Type B pancreatic cell (in vitro differentiated cells): ENCODE measurements around the gene PITRM1. TPM values are rescaled to one million over a fixed set of nuclear protein-coding genes. Genes with fewer than 3 reads are reported as not detected.
"Not testable (repeated sequence)": the region's sequence is repeated elsewhere in the genome, so short reads cannot be mapped to it uniquely, and the experiment has no call there.

Experiments
- DNase-seq: peaks from one replicate; pipeline ENCODE4 v3.0.0; 2021; ENCODE audit warnings: mixed read lengths; ENCODE audit not compliant: unreplicated experiment; ENCODE audit errors: extremely low spot score
- H3K27ac Mint-ChIP-seq: 2 replicates; pipeline ENCODE4 v1.8.0; 2021; ENCODE audit warnings: mild to moderate bottlenecking, mixed read lengths
- H3K27me3 Mint-ChIP-seq: 2 replicates; pipeline ENCODE4 v1.8.0; 2021; ENCODE audit warnings: mixed read lengths
- H3K36me3 Mint-ChIP-seq: 2 replicates; pipeline ENCODE4 v1.8.0; 2021; ENCODE audit warnings: mixed read lengths
- H3K4me1 Mint-ChIP-seq: one replicate; pipeline ENCODE4 v1.8.0; 2021; ENCODE audit warnings: mixed read lengths; ENCODE audit not compliant: unreplicated experiment
- H3K4me3 Mint-ChIP-seq: 2 replicates; pipeline ENCODE4 v1.8.0; 2021; ENCODE audit warnings: mild to moderate bottlenecking, mixed read lengths
- H3K9me3 Mint-ChIP-seq: 2 replicates; pipeline ENCODE4 v1.8.0; 2021; ENCODE audit warnings: mixed read lengths
- CTCF ChIP-seq: fragments of 200-600 bp; sonication (generic); conservative IDR thresholded peaks from 2 replicates; pipeline ENCODE4 v1.5.0; 2021; ENCODE audit warnings: antibody characterized with exemption, mild to moderate bottlenecking
- total RNA-seq: library from RNA; stranded (reverse); gene quantifications from 2 replicates; pipeline ENCODE4 v1.2.1, GENCODE V29; 2021; ENCODE audit warnings: low replicate concordance

PITRM1 gene
- total RNA-seq, 1 donor from 2014 or later: 62.3 TPM

- TF ChIP-seq CTCF: no peak
- H3K27me3 Mint-ChIP-seq: no peaks in the 10 kb centered on the region
- no peak overlapping the region for H3K27ac Mint-ChIP-seq
- peaks cover 10% of the 10 kb centered on the region for H3K36me3 Mint-ChIP-seq
- no peak overlapping the region for H3K4me3 Mint-ChIP-seq
- DNase-seq: no peak
- H3K9me3 Mint-ChIP-seq: no peaks in the 10 kb centered on the region
- H3K4me1 Mint-ChIP-seq: no peaks in the 10 kb centered on the region
Measured at GRCh38 chr10:3108575-3109105, 63.9 kb downstream of the PITRM1 start.

- TF ChIP-seq CTCF: no peak
- no peak for DNase-seq
- Mint-ChIP-seq H3K4me3 (no peak overlapping the region), H3K27me3 (no peaks in the 10 kb centered on the region), H3K9me3 (no peaks in the 10 kb centered on the region), H3K36me3 (peaks cover 11% of the 10 kb centered on the region), H3K27ac (no peak overlapping the region), H3K4me1 (no peaks in the 10 kb centered on the region)
Measured at GRCh38 chr10:3108033-3108432, 64.5 kb downstream of the PITRM1 start.

- no peaks in the 10 kb centered on the region for H3K9me3 Mint-ChIP-seq
- no peak overlapping the region for H3K4me3 Mint-ChIP-seq
- no peak for TF ChIP-seq CTCF
- H3K36me3 Mint-ChIP-seq: peaks cover 14% of the 10 kb centered on the region
- H3K4me1 Mint-ChIP-seq: no peaks in the 10 kb centered on the region
- DNase-seq: no peak
- no peak overlapping the region for H3K27ac Mint-ChIP-seq
- no peaks in the 10 kb centered on the region for H3K27me3 Mint-ChIP-seq
Measured at GRCh38 chr10:3107426-3107961, 65.1 kb downstream of the PITRM1 start.

- Mint-ChIP-seq H3K9me3 (no peaks in the 10 kb centered on the region), H3K4me3 (no peak overlapping the region), H3K4me1 (no peaks in the 10 kb centered on the region), H3K27me3 (no peaks in the 10 kb centered on the region), H3K27ac (no peak overlapping the region), H3K36me3 (peaks cover 14% of the 10 kb centered on the region)
- TF ChIP-seq CTCF: no peak
- no peak for DNase-seq
Measured at GRCh38 chr10:3106928-3107425, 65.6 kb downstream of the PITRM1 start.

GRCh38 chr10:3106328-3106727, 66.3 kb downstream of the PITRM1 start:
- H3K27ac Mint-ChIP-seq, H3K9me3 Mint-ChIP-seq, H3K27me3 Mint-ChIP-seq, DNase-seq, H3K4me1 Mint-ChIP-seq, H3K4me3 Mint-ChIP-seq: not testable (repeated sequence)
- H3K36me3 Mint-ChIP-seq: peaks cover 17% of the 10 kb centered on the region

- Mint-ChIP-seq H3K4me1 (no peaks in the 10 kb centered on the region), H3K36me3 (peaks cover 19% of the 10 kb centered on the region), H3K9me3 (no peaks in the 10 kb centered on the region), H3K4me3 (no peak overlapping the region), H3K27ac (no peak overlapping the region), H3K27me3 (no peaks in the 10 kb centered on the region)
- no peak for TF ChIP-seq CTCF
- no peak for DNase-seq
Measured at GRCh38 chr10:3105905-3106304, 66.7 kb downstream of the PITRM1 start.
